Measurements from ENCODE around the gene RASL12. TPM values are rescaled to one million over a fixed set of nuclear protein-coding genes. Genes with fewer than 3 reads are reported as not detected.
"Not testable (repeated sequence)": the region's sequence is repeated elsewhere in the genome, so short reads cannot be mapped to it uniquely, and the experiment has no call there.

The RASL12 gene
- total RNA-seq, 6 donors from 2014 or later, result 12.8 to 49.9 (median 24.9) TPM

DNA sequence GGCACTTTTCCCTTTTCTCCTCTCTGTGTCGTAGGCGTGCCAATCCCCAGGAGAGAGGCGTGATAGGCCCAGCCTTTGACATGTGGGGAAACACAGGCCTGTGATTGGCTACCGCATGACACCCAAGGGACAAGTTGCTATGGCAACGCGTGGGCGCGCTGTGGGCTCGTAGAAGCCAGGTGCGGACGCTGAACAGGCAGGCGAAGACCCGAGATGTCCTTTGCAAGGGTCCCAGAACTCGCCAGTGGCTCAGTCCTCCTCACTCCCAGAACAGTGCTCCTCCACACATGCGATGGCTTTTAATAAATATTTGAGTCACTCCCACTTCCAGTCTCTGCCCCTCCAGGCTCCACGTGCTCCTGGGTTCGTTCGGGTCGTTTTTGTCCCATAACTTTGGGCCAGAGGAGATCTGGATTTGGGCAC is 18.4 kb downstream of the RASL12 start:
- peaks cover 0 to 2% (median 0%) of the 10 kb centered on the region in 4 donors for H3K36me3 ChIP-seq
- 14 to 17% methylated on average over 18 to 19 of the region's 19 CpGs for WGBS, 2 donors
- no peaks in the 10 kb centered on the region for H3K9me3 ChIP-seq
- peak in 1 of 2 donors; percentile 27 for TF ChIP-seq POLR2AphosphoS5 (IDR thresholded peaks at IDR 0.05)
- TF ChIP-seq EP300 (IDR thresholded peaks at IDR 0.05), result no peak
- TF ChIP-seq, protein P1, sequence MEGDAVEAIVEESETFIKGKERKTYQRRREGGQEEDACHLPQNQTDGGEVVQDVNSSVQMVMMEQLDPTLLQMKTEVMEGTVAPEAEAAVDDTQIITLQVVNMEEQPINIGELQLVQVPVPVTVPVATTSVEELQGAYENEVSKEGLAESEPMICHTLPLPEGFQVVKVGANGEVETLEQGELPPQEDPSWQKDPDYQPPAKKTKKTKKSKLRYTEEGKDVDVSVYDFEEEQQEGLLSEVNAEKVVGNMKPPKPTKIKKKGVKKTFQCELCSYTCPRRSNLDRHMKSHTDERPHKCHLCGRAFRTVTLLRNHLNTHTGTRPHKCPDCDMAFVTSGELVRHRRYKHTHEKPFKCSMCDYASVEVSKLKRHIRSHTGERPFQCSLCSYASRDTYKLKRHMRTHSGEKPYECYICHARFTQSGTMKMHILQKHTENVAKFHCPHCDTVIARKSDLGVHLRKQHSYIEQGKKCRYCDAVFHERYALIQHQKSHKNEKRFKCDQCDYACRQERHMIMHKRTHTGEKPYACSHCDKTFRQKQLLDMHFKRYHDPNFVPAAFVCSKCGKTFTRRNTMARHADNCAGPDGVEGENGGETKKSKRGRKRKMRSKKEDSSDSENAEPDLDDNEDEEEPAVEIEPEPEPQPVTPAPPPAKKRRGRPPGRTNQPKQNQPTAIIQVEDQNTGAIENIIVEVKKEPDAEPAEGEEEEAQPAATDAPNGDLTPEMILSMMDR (IDR thresholded peaks at IDR 0.05), result no peak
- TF ChIP-seq POLR2A (IDR thresholded peaks at IDR 0.05), result peak in 1 of 4 donors; percentile 33
- peak overlapping the region in 3 of 4 donors; percentile 33 to 45 (median 43) for H3K4me3 ChIP-seq
- no peaks in the 10 kb centered on the region for H3K27me3 ChIP-seq
- H3K27ac ChIP-seq, result peak overlapping the region in 1 of 4 donors; percentile 19
- ATAC-seq (ENCODE audit: low FRiP score in 2 of 2) (peak; percentile 83 to 86), DNase-seq (peak; percentile 86 to 94)
- peaks cover 8 to 33% (median 22%) of the 10 kb centered on the region in 4 donors for H3K4me1 ChIP-seq

DNA sequence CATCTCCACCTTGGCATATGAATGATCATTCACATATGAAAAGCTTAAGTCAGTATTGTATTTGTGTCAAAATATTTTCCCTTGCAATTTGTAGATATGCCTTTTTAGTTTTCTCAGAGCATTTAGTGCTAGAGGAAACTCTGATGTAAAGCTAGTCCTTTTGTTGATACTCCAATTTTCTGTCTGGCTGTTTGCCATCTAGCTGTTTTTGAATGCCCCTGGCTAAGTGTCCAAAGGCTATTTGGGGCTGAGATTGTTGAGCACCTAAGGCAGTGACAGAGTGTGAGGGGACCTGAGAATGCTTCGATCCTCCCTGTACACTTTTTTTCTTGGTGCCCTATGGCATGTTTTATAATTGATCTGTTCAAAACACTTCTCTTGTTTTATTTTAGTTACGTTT is 19.6 kb downstream of the RASL12 start:
- TF ChIP-seq POLR2A (IDR thresholded peaks at IDR 0.05), result no peak
- TF ChIP-seq, protein P1 (IDR thresholded peaks at IDR 0.05), result no peak
- no peak for TF ChIP-seq POLR2AphosphoS5 (IDR thresholded peaks at IDR 0.05)
- TF ChIP-seq EP300 (IDR thresholded peaks at IDR 0.05), result no peak
- Histone ChIP-seq H3K9me3 (no peaks in the 10 kb centered on the region), H3K4me3 (no peak overlapping the region), H3K36me3 (no peaks in the 10 kb centered on the region), H3K4me1 (peaks cover 8 to 41% (median 30%) of the 10 kb centered on the region in 4 donors), H3K27me3 (no peaks in the 10 kb centered on the region), H3K27ac (no peak overlapping the region)
- ATAC-seq (ENCODE audit: low FRiP score in 2 of 2) (no peak), DNase-seq (no peak)
- WGBS, 2 donors, result 58 to 79% methylated on average over 2 of the region's 2 CpGs

DNA sequence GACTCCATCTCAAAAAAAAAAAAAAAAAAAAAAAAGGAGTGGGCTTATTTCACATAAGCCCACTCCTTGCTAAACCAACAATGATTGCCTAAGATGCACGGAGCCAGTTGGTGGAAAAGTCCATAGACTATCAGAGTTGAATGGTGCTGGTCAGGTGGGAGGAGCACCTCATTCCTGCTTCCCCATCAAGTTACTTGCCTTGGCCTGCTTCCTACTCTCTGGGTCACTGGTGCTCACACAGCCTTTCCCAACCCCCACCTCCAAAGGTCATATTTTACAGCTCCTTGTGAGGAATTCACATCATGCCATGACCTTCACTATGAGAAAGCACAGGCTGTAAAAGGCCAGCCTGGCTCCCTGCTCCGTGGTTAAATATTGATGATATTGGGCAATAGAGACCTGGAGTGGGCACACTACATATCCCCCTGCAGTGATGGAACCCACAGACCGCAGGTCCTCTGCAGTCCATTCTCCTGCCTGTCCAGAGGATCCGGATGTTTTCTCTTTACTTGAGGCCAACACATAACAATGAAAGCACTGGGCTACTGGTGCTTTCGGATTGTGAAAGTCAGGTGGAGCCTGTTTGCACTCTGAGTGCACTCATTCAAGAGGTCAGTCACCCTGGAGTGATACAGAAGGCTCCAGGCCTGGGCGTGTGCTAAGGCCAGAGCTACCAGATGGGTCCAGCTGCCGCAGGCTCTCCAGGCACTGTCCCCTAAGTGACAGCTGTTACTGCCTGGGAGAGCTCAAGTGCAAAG is 22.9 kb downstream of the RASL12 start, which contains the start of gene SLC51B:
SLC51B (plus strand) TSS at position 664 of the 758 bp plus-strand sequence. CDS start 4,618 bp downstream, outside the sequence.
- peak within 1 kb of the TSS; percentile 21 to 69 (median 52) for H3K27ac ChIP-seq
- TF ChIP-seq POLR2AphosphoS5 (IDR thresholded peaks at IDR 0.05), result peak; percentile 81 to 91
- TF ChIP-seq, protein P1 (IDR thresholded peaks at IDR 0.05), result no peak
- TF ChIP-seq EP300 (IDR thresholded peaks at IDR 0.05), result peak in 1 of 4 donors; percentile 68
- TF ChIP-seq POLR2A (IDR thresholded peaks at IDR 0.05), result no peak
- DNase-seq (peak in 1 of 2 donors; percentile 89), ATAC-seq (ENCODE audit: low FRiP score in 2 of 2) (peak; percentile 57 to 91)
- 46 to 73% methylated on average over 5 to 7 of the region's 7 CpGs for WGBS, 2 donors
- no peak within 1 kb of the TSS for H3K4me3 ChIP-seq
- H3K27me3 ChIP-seq, result no peaks in the 10 kb centered on the region
- H3K36me3 ChIP-seq, result no peaks in the 10 kb centered on the region
- H3K4me1 ChIP-seq, result peaks cover 6 to 43% (median 28%) of the 10 kb centered on the region in 4 donors
- no peaks in the 10 kb centered on the region for H3K9me3 ChIP-seq

DNA sequence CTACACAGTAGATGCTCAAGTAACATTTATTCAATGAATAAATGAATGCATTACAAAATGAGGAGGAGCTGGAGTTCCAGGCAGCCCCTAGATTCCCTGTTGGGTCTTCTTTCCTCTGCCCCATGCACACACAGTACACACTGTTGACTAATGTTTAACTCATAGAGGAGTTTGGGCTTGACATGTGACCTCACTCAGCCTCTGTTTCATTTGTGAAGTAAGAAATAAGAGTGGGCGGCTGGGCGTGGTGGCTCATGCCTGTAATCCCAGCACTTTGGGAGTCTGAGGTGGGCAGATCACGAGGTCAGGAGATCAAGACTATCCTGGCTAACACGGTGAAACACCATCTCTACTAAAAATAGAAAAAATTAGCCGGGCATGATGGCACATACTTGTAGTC is 23.6 kb downstream of the RASL12 start:
- Histone ChIP-seq H3K4me1 (peaks cover 0 to 36% (median 21%) of the 10 kb centered on the region in 4 donors), H3K27ac (peak overlapping the region; percentile 21 to 69 (median 52))
- ATAC-seq (ENCODE audit: low FRiP score in 2 of 2), result peak; percentile 70 to 73
- peak in 1 of 2 donors; percentile 78 for DNase-seq
- H3K4me3 ChIP-seq, H3K36me3 ChIP-seq, H3K9me3 ChIP-seq, H3K27me3 ChIP-seq: not testable (repeated sequence)
- 50 to 83% methylated on average over 5 of the region's 5 CpGs for WGBS, 2 donors

DNA sequence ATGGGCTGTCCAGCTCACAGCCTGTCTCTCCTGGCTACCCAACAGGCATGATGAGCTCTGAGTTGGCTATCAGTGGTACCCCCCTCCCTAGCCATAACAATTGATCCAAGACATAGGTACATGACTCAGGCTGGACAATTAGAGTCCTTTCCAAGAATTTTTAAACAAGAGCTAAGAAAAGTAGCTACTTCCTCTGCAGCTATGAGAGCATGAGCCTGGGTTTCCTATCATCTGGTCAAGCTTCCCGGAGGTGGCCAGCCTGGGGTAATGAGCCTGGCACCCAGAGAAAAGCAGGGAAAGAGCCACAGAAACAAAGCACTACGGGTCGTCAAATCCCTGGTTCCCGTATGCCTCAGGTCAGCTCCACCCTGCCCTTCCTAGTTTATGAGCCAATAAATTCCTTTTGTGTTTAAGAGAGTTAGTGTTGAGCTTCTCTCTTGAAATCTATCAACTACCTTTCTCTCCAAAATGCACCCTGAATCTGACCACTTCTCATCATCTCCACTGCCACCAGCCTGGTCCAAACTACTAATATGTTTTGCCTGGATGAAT is 24.9 kb downstream of the RASL12 start:
- H3K4me1 ChIP-seq, result peaks cover 0 to 28% (median 20%) of the 10 kb centered on the region in 4 donors
- H3K27ac ChIP-seq, result peak overlapping the region in 1 of 4 donors; percentile 57
- no peak overlapping the region for H3K4me3 ChIP-seq
- no peaks in the 10 kb centered on the region for H3K36me3 ChIP-seq
- ATAC-seq (ENCODE audit: low FRiP score in 2 of 2) (no peak), DNase-seq (no peak)
- TF ChIP-seq, protein P1 (IDR thresholded peaks at IDR 0.05), result no peak
- TF ChIP-seq EP300 (IDR thresholded peaks at IDR 0.05) (no peak), POLR2AphosphoS5 (IDR thresholded peaks at IDR 0.05) (no peak), POLR2A (IDR thresholded peaks at IDR 0.05) (no peak)
- H3K27me3 ChIP-seq, result no peaks in the 10 kb centered on the region
- H3K9me3 ChIP-seq, result no peaks in the 10 kb centered on the region
- 51 to 60% methylated on average over 4 of the region's 4 CpGs for WGBS, 2 donors
